ENCODE results near the gene MPEG1.

MPEG1 gene

DNA sequence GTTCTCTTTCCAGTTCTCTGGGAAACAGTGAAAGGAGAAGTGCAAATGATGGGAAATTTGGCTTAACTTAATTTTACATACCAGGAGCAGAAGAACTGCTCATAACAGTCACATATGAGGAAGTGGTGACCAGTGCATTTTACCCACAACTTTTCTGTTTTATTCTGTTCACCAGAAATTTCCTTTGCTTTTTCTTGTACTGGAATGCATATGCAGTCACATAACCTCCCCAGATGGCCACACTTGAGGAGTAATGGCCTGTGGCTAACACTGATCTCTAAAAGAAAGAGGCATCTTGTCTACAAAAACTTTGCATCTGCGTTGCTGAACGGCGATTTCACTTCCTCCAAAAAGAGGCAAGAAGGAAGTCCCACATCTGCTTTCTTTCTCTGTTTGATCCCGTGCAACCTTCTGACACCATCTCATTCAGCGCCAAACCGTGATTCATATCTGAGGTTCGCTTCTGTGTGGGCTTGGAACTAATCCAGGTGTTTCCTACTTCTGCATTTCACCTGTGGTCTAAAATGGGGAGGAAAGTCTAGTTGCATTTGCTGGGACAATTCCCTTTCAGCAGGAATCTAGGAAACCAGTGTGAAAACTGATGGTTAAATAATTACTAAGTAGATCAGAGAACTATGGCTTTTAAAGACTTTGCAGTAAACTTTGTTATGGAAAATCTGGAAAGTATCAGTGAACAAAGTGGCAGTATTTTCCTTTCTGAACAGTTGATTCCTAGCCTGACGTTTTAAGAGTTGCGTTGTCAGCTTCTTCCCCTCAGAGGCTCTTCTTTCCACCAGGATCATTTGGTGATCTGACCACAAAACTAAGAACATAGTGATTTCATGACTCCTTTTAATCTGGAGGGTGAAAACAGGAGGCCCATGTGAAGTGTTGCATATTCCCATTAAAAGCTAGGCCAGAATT, 4.2 kb upstream of the MPEG1 start:
- no peak for DNase-seq (ENCODE audit: low read depth)

GRCh38 chr11:59214141-59214893, 1.6 kb upstream of the MPEG1 start:
- no peak for DNase-seq (ENCODE audit: low read depth)

DNA sequence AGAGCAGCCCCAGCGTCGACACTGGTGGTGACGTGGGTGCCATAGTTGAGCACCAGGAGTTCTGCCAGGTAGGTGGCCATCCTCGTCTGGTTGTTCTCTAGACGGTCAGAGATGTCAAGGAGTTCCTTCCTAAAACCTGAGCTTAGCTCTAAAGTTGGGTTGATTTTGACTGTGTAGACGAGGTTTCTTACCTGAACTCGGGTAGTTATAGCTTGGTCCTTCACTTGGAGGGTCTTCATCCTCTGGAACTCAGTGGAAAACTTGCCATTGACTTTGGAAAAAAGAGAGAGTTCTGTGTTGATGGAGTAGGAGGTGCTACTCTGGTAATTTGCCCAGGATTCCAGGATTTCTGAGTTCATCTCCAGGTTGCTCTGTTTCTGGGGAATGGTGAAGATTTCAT, 505 bp downstream of the MPEG1 start:
- DNase-seq (ENCODE audit: low read depth): no peak

DNA sequence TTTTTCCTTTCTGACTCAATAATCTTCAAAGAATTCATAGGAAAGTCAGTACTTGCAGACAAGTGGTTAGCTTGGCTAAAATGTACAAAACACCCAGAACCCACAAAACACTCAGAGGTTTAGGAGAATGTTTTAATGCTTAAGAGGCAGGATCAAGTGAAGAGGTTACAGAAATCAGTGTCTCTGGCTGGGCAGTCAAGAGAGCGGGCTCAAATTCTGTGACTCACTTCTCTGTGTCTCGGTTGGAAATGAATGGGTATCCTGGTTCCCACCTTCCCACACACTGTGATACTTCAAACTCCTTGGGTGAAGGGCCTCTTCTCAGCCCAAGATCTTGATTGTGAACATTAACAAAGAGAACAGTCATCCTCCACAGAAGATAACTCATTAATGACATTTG, 3.8 kb downstream of the MPEG1 start:
- DNase-seq (ENCODE audit: low read depth): no peak

- DNase-seq (ENCODE audit: low read depth): peak; percentile 15
Measured at GRCh38 chr11:59207988-59208451, 4.7 kb downstream of the MPEG1 start.

- DNase-seq (ENCODE audit: low read depth): no peak
Measured at GRCh38 chr11:59206635-59207034, 6.1 kb downstream of the MPEG1 start.

- DNase-seq (ENCODE audit: low read depth): no peak
Measured at GRCh38 chr11:59205648-59206047, 7.1 kb downstream of the MPEG1 start.

DNA sequence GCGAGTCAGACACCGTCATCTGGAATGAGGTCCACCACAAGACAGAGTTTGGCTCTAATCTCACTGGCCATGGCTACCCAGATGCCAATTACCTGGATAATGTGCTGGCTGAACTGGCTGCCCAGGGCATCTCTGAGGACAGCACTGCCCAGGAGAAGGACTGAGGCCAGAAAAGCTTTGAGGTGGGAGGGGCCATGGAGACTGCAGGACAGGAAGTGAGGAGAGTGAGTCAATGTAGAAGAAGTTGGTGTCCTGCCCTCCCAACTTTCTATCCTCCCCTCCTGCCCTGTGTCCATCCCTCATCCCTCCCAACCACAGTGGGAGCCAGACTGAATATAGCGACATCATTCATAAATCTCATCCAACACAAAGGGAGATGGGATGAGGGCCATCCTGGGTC, 8.0 kb downstream of the MPEG1 start:
- no peak for DNase-seq (ENCODE audit: low read depth)

- DNase-seq (ENCODE audit: low read depth): no peak
Measured at GRCh38 chr11:59201353-59201752, 11.4 kb downstream of the MPEG1 start.

- no peak for DNase-seq (ENCODE audit: low read depth)
Measured at GRCh38 chr11:59200423-59200746, 12.3 kb downstream of the MPEG1 start.

DNA sequence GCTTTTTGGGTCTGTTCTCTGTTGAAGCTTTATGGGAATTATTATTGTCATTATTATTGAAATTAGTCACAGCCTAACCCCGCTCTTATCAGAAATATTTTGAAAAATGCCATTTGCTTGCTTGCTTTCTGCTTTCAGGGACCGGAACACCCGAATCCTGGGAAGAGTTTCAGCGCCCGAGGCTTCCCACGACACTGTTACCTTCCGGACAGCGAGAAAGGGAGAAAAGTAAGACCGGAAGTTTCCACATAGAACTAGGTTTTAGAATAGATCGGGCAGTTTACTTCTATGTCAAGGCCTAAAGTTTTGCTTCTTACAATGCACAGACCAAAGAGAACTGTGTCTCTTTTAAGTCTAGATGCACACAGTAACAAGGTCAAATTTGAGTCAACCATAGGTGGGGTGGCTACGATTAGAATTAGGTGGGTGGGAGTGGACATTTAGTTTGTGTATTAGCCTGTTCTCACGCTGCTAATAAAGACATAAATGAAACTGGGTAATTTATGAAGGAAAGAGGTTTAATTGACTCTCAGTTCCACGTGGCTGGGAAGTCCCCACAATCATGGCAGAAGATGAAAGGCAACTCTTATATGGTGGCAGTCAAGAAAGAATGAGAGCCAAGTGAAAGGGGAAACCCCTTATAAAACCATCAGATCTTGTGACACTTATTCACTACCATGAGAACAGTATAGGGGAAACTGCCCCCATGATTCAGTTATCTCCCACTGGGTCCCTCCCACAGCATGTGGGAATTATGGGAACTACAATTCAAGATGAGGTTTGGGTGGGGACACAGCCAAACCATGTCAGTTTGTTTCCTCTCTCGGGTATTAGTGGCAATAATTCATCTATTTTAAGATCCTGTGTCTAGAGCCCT, 12.9 kb downstream of the MPEG1 start:
- DNase-seq (ENCODE audit: low read depth): no peak

DNA sequence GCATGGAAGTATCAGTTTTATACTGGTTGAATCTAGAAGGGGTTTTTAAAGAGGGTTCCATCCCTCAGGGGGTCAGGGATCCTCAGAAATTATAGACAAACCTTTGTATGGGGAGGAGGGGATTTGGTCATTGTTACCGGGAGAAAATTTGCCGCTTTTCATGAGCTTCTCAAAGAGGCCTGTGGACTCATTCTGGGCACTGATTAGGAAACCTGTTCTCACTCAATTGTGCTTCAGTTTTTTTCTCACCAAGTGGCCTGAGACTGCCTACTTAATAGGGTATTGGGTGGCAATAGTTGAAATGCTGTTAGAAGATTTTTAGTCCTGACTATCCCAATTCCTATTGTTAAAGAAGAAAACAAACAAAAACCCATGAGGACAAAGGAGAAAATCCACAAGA, 14.0 kb downstream of the MPEG1 start:
- no peak for DNase-seq (ENCODE audit: low read depth)

DNA sequence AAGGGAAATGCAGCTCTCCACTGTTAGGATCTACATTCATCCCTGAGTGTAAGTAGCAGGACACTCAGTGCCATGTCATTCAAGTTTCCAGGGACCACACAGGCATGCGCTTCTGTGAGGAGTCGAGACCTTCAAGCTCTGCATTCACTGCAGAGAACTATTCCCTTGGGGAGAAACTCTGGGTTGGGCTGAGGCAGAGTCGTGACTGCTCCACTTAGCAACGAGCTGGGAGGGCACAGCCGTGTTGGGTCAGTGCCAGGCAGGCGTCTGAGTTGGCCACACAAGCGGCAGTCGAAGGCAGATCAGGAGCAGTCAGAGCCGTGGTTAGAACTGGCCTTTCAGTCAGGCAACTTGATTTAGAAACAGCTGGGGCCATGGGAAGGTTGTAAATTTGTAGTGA, 14.7 kb downstream of the MPEG1 start:
- DNase-seq (ENCODE audit: low read depth): no peak

DNA sequence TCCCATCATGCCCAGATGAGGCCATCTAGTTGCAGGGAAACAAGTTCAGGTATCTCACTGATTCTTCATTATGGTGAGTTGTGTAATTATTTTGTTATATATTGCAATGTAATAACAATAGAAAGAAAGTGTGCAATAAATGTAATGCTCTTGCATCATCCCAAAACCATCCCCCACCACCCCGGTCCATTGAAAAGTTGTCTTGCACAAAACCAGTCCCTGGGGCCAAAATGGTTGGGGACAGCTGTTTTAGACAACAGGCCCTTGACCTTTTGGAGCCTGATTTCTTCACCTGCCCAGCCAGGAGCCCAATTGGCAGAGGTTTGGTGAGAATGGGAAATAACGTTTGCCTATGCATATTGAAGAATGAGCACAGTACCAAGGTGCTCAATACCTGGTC, 15.9 kb downstream of the MPEG1 start:
- DNase-seq (ENCODE audit: low read depth): no peak

- no peak for DNase-seq (ENCODE audit: low read depth)
Measured at GRCh38 chr11:59195586-59195985, 17.1 kb downstream of the MPEG1 start.

DNA sequence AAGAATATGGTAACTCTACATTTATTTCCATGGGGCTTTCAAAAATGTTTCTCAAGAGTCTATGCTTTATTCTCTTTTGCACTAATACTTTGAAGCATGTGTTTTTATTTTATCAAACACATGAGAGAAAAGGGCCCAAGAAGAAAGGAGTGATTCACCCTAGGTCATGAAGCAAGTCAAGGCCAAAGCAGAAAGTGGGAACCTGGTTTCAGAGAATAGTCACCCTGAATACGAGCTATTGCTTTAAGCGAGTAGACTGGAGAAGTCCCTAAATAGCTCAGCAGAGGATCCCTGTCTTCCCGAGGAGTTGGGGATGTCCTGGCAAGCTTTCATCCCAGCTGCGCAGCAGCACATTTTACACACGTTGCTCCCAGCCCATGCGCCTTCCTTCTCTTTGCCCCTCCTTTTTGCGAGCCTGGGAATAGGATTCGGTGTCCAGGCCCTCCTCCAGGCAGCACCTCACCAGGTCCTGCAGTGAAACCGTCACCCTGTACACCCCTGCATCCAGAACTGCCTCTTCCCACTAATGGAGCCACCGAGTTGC, 19.1 kb downstream of the MPEG1 start:
- no peak for DNase-seq (ENCODE audit: low read depth)

GRCh38 chr11:59192446-59193020, 20.2 kb downstream of the MPEG1 start:
- no peak for DNase-seq (ENCODE audit: low read depth)

GRCh38 chr11:59191890-59192289, 20.8 kb downstream of the MPEG1 start:
- no peak for DNase-seq (ENCODE audit: low read depth)

DNA sequence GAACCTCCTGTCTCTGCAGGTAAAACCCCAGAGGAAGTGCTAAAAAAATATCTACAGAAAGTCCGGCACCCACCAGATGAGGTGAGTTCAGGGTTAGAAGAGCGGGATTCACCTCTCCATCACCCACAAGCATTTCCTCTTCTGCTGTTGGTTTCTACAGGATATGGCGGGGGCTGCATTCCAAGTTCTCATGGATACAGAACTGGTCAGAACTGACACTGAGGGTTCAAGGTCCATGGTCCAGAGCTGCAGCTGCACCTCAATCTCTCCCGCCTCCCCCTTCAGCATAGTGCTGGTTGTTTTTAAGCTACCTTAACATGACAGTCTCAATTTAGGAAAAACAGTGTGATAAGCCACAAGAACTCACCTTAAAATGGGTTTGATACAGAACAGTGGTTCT, 21.6 kb downstream of the MPEG1 start:
- no peak for DNase-seq (ENCODE audit: low read depth)

DNA sequence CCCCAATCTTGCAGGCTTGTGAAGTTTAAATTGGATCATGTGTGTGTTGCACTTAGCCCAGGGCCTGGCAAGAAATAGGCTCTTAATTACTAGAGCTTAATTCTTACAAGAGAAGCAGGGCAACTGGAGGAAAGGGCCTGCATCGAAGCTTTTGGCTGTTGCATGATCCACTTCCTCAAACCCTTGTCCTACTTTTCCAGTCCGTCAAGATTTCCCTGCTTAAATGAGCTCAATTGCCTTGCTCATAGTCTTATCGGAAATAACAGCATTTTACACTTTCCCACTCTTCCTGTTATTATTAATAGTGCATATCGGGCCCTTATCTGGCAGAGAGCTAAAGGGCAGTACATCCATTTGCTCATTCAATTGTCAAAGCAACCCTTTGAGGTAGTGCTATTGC, 22.7 kb downstream of the MPEG1 start:
- no peak for DNase-seq (ENCODE audit: low read depth)

DNA sequence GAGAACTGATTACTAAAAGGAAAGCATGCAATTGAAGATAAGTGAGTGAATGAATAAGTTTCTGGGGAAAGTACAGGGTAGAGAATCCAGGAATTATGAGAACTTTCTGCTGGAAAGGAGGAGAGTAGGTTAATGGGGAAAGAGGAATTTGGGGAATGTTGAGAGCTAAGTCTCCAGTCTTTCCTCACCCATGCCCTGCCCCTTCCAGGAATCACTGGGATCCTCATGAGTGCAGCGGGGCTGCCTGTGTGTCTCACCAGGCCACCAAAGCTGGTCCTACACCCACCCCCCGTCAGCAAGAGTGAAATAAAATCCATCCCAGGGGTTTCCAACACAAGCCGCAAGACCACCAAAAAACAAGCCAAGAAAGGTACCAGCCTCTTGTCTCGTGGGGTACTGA, 23.8 kb downstream of the MPEG1 start:
- no peak for DNase-seq (ENCODE audit: low read depth)

DNA sequence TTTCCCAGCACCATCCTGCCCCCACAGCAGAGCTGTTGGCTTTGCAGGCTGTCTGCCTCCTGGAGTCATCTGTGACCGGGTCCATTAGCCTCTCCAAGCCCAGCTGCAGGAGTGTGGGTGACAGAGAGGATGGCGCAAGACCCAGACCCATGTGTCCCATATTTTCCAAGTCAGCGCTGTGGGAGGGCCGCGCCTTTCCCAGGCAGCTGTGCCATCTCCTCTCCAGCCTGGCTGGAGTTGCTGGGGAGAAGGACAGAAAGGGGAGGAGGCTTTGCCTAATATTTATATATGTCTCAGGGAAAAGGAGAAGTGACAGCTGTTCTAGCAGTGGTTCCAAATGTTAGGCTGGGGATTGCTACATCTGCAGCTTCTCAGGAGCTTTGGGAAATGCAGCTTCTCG, 25.1 kb downstream of the MPEG1 start:
- no peak for DNase-seq (ENCODE audit: low read depth)
